B cell (primary cell): Measurements from ENCODE around the gene TLX1. TPM values are rescaled to one million over a fixed set of nuclear protein-coding genes. Genes with fewer than 3 reads are reported as not detected.

Experiments
- ATAC-seq: fragments of 200-7000 bp; cut with Tn5 transposase; one replicate; pipeline ENCODE4 v1.10.0; 2021; ENCODE audit warnings: low read depth, mild to moderate bottlenecking, moderate number of reproducible peaks, moderate library complexity
- CTCF ChIA-PET: fragments of 350-600 bp; sonication (Branson Sonifier 250); formaldehyde crosslinking; loops from one replicate; lab custom pipeline; 2021; ENCODE audit warnings: antibody characterized with exemption, inconsistent platforms; lab: Charles Lee
- POLR2A ChIA-PET: fragments of 350-600 bp; sonication (Branson Sonifier 250); formaldehyde crosslinking; loops from one replicate; lab custom pipeline; 2021; ENCODE audit warnings: antibody characterized with exemption; lab: Charles Lee
- DNase-seq: peaks from one replicate; pipeline ENCODE4 v3.0.0; 2013
- H2AFZ ChIP-seq: 2 replicates; pipeline ENCODE4 v1.6.1; 2012; ENCODE audit warnings: mild to moderate bottlenecking, low read depth, low read length; ENCODE audit not compliant: insufficient read depth, poor library complexity, severe bottlenecking
- H3K27ac ChIP-seq, 2 donors: 1 replicate in 1 of 2; 2 replicates in 1 of 2; pipeline ENCODE4 v1.5.1; 2012 to 2013; ENCODE audit warnings: low read length in 2 of 2, mild to moderate bottlenecking in 2 of 2, moderate library complexity in 1 of 2
- H3K27me3 ChIP-seq, 4 experiments: fragments of 200-600 bp in 1 of 4; sonication (generic) in 1 of 4; replicated peaks in 1 of 4; 1 replicate in 2 of 4; 2 replicates in 2 of 4; pipeline versions ENCODE4 v1.6.1 to v1.7.0; 2013 to 2016; ENCODE audit warnings: low read length in 3 of 4, mild to moderate bottlenecking in 2 of 4, mixed read lengths in 1 of 4, moderate library complexity in 1 of 4; ENCODE audit not compliant: insufficient read depth in 4 of 4, control insufficient read depth in 3 of 4; ENCODE audit errors: control extremely low read depth in 1 of 4
- H3K36me3 ChIP-seq, 2 experiments: replicated peaks in 1 of 2; 1 replicate in 1 of 2; 2 replicates in 1 of 2; pipeline versions ENCODE4 v1.6.1 to v1.7.1; 2013; ENCODE audit warnings: low read length in 1 of 2; ENCODE audit not compliant: insufficient read depth in 2 of 2, control insufficient read depth in 1 of 2; ENCODE audit errors: control extremely low read depth in 1 of 2, extremely low read depth in 1 of 2
- H3K4me1 ChIP-seq, 2 donors: fragments of 200-600 bp in 1 of 2; sonication (generic) in 1 of 2; 1 replicate in 1 of 2; 2 replicates in 1 of 2; pipeline versions ENCODE4 v1.5.1 to v1.6.1; 2013 to 2017; ENCODE audit warnings: low read length in 2 of 2; ENCODE audit not compliant: control insufficient read depth in 2 of 2, insufficient read depth in 2 of 2
- H3K4me2 ChIP-seq: replicated peaks from 2 replicates; pipeline ENCODE3; 2012; ENCODE audit warnings: mild to moderate bottlenecking, low read depth, low read length; ENCODE audit not compliant: poor library complexity, severe bottlenecking
- H3K4me3 ChIP-seq, 5 experiments: fragments of 200-600 bp in 1 of 5; sonication (generic) in 1 of 5; 1 replicate in 3 of 5; 2 replicates in 2 of 5; pipeline versions ENCODE4 v1.5.1 to v1.7.0; 2011 to 2016; ENCODE audit warnings: low read length in 4 of 5, mild to moderate bottlenecking in 4 of 5, low read depth in 2 of 5, control low read depth in 1 of 5, moderate library complexity in 1 of 5; ENCODE audit not compliant: insufficient read depth in 1 of 5; ENCODE audit errors: control extremely low read depth in 1 of 5, extremely low read depth in 1 of 5
- H3K79me2 ChIP-seq: fragments of 200-600 bp; sonication (generic); one replicate; pipeline ENCODE4 v1.6.0; 2016; ENCODE audit warnings: low read length; ENCODE audit not compliant: control insufficient read depth, insufficient read depth
- H3K9ac ChIP-seq: fragments of 200-600 bp; sonication (generic); 2 replicates; pipeline ENCODE4 v1.6.1; 2017; ENCODE audit warnings: mild to moderate bottlenecking, low read length, moderate library complexity
- H3K9me3 ChIP-seq, 3 donors: one replicate each; pipeline versions ENCODE4 v1.6.1 to v1.7.1; 2013; ENCODE audit warnings: low read length in 2 of 3; ENCODE audit not compliant: control insufficient read depth in 2 of 3, insufficient read depth in 1 of 3; ENCODE audit errors: control extremely low read depth in 1 of 3
- H4K20me1 ChIP-seq: 2 replicates; pipeline ENCODE4 v1.6.0; 2012; ENCODE audit warnings: mild to moderate bottlenecking, low read length; ENCODE audit not compliant: insufficient read depth, control insufficient read depth, poor library complexity, severe bottlenecking
- H3K27ac Mint-ChIP-seq: one replicate; pipeline ENCODE4 v1.8.0; 2021; ENCODE audit warnings: mixed read lengths
- H3K27me3 Mint-ChIP-seq: one replicate; pipeline ENCODE4 v1.8.0; 2021; ENCODE audit warnings: mixed read lengths
- H3K4me1 Mint-ChIP-seq: one replicate; pipeline ENCODE4 v1.8.0; 2021; ENCODE audit warnings: mixed read lengths
- H3K4me3 Mint-ChIP-seq: one replicate; pipeline ENCODE4 v1.8.0; 2021; ENCODE audit warnings: mixed read lengths
- H3K9me3 Mint-ChIP-seq: one replicate; pipeline ENCODE4 v1.8.0; 2022; ENCODE audit warnings: mixed read lengths; ENCODE audit not compliant: insufficient read depth
- CTCF ChIP-seq: fragments of 200-600 bp; IDR thresholded peaks from one replicate; pipeline ENCODE4 v1.8.0; 2022; ENCODE audit warnings: antibody characterized with exemption, mild to moderate bottlenecking
- EZH2 ChIP-seq: IDR thresholded peaks from 2 replicates; pipeline ENCODE4 v1.6.1; 2012; ENCODE audit warnings: borderline replicate concordance, low read depth, mild to moderate bottlenecking, moderate library complexity, low read length; ENCODE audit not compliant: insufficient read depth, poor library complexity, severe bottlenecking
- WGBS: methylation state at CpG from one replicate; pipeline ENCODE4 v1.1.5; 2013; ENCODE audit warnings: missing lambda C conversion rate; ENCODE audit not compliant: insufficient coverage; 5-methylcytosine and 5-hydroxymethylcytosine counted together
- intact Hi-C: fragments of 100-400 bp; cut with micrococcal nuclease; formaldehyde crosslinking; loops from one replicate; pipeline ENCODE4 v1.10.0; 2022
- polyA plus RNA-seq: library from polyadenylated mRNA; depleted of rRNA; stranded (reverse); fragments of >200 nt; gene quantifications from 2 replicates; pipeline ENCODE4 v1.2.3, GENCODE V29; 2012
- total RNA-seq, 2 donors: library from RNA; stranded (reverse); fragments of 120-200 nt in 1 of 2; gene quantifications; 1 replicate in 1 of 2; 2 replicates in 1 of 2; pipeline versions ENCODE4 v1.2.3 to v1.2.4, GENCODE V29; 2013 to 2022

TLX1 gene
- total and polyA plus RNA-seq, 2 donors (not counting 1 experiment from before 2014, with no cell fraction given): not detected

GRCh38 chr10:101155896-101156295 lies 24.8 kb downstream of the TLX1 start:
- ATAC-seq: no peak
- no peak overlapping the region for H3K4me2 ChIP-seq
- peaks cover 9% of the 10 kb centered on the region for H3K4me1 Mint-ChIP-seq
- no peaks in the 10 kb centered on the region for H3K9me3 Mint-ChIP-seq
- no peaks in the 10 kb centered on the region for H4K20me1 ChIP-seq
- POLR2A ChIA-PET: no interaction called here
- WGBS: 80% methylated on average over 1 of the region's 3 CpGs
- peaks cover 0 to 3% (median 0%) of the 10 kb centered on the region in 3 donors for H3K9me3 ChIP-seq
- intact Hi-C loops: no loop called here
- H2AFZ ChIP-seq: no peak overlapping the region
- TF ChIP-seq EZH2 (no peak), CTCF (no peak)
- H3K27ac ChIP-seq: no peak overlapping the region
- H3K27me3 Mint-ChIP-seq: peaks cover 64% of the 10 kb centered on the region
- no peak for DNase-seq
- H3K27me3 ChIP-seq: peaks cover 0 to 37% (median 17%) of the 10 kb centered on the region in 4 experiments
- no peaks in the 10 kb centered on the region for H3K79me2 ChIP-seq
- no peaks in the 10 kb centered on the region for H3K36me3 ChIP-seq
- CTCF ChIA-PET: interaction anchor here (1.0 to 8.5 kb wide), 4 partner anchors 8 to 60 kb away, joined by 3 to 63 read pairs (median 4); no protein-coding TSS in a partner anchor
- H3K4me1 ChIP-seq: peaks cover 0 to 6% of the 10 kb centered on the region in 2 donors
- no peak overlapping the region for H3K27ac Mint-ChIP-seq
- no peak overlapping the region for H3K9ac ChIP-seq
- H3K4me3 ChIP-seq: no peak overlapping the region
- H3K4me3 Mint-ChIP-seq: no peak overlapping the region

- intact Hi-C loops: no loop called here
- ATAC-seq (no peak), DNase-seq (no peak)
- Mint-ChIP-seq H3K9me3 (no peaks in the 10 kb centered on the region), H3K4me1 (peaks cover 16% of the 10 kb centered on the region), H3K27ac (no peak overlapping the region), H3K27me3 (peaks cover 65% of the 10 kb centered on the region), H3K4me3 (no peak overlapping the region)
- Histone ChIP-seq H3K27ac (no peak overlapping the region), H3K79me2 (no peaks in the 10 kb centered on the region), H3K4me2 (no peak overlapping the region), H3K4me1 (peaks cover 4 to 15% of the 10 kb centered on the region in 2 donors), H3K4me3 (no peak overlapping the region), H3K36me3 (no peaks in the 10 kb centered on the region), H3K9me3 (peaks cover 0 to 3% (median 0%) of the 10 kb centered on the region in 3 donors), H2AFZ (no peak overlapping the region), H3K9ac (no peak overlapping the region), H4K20me1 (no peaks in the 10 kb centered on the region), H3K27me3 (peaks cover 0 to 43% (median 27%) of the 10 kb centered on the region in 4 experiments)
- WGBS: 58% methylated on average over 5 of the region's 6 CpGs
- TF ChIP-seq EZH2 (no peak), CTCF (no peak)
- ChIA-PET POLR2A (no interaction called here), CTCF (interaction anchor here (1.6 to 8.5 kb wide), 2 partner anchors 9 to 16 kb away, joined by 6 to 63 read pairs; no protein-coding TSS in a partner anchor)
Measured at GRCh38 chr10:101157756-101158458, 26.8 kb downstream of the TLX1 start.
